Skin epidermis (tissue), 12 donors: ENCODE measurements around the gene TRIO.

ENCODE experiments used
- H3K27ac ChIP-seq, 21 experiments: fragments of 200-600 bp; sonication (generic) in 11 of 21; one replicate each; pipeline ENCODE4 v1.5.0; 2020; ENCODE audit warnings: mild to moderate bottlenecking in 3 of 21, inconsistent platforms in 2 of 21, moderate library complexity in 2 of 21
- H3K4me3 ChIP-seq, 7 experiments: fragments of 200-600 bp; sonication (generic) in 2 of 7; one replicate each; pipeline ENCODE4 v1.5.0; 2020; ENCODE audit warnings: inconsistent platforms in 2 of 7, mild to moderate bottlenecking in 2 of 7, moderate library complexity in 1 of 7

TRIO gene

DNA sequence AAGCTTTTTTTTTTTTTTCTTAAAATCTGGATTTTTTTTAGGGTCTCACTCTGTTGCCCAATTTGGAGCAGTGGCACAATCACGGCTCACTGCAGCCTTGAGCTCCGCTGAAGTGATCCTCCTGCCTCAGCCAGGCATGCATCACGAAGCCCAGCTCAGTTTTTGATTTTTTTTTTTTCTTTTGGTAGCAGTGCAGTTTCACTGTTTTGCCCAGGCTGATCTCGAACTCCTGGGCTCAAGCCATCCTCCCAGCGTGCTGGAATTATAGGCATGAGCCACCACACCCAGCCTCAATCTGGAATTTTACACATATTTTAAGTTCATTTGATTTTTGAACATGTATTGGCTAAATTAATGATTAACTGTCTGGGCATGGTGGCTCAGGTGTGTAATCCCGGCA is 36.3 kb downstream of the TRIO start:
- Histone ChIP-seq H3K27ac (peak overlapping the region in 1 of 21 experiments; percentile 10), H3K4me3 (no peak overlapping the region)

DNA sequence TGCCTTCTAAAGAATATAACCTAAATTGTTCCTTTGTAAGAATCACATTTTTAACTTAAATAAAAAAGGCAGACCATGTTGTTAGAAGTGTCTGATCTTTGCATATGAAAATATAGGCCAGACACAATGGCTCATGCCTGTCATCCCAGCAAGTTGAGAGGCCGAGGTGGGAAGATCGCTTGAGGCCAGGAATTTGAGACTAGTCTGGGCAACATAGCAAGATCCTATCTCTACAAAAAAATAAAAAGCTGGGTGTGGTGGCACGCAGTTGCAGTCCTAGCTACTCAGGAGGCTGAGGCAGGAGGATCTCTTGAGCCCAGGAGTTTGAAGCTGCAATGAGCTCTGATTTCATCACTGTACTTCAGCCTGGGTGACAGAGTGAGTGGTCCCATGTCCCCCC is 37.3 kb downstream of the TRIO start:
- no peak overlapping the region for H3K4me3 ChIP-seq
- no peak overlapping the region for H3K27ac ChIP-seq

DNA sequence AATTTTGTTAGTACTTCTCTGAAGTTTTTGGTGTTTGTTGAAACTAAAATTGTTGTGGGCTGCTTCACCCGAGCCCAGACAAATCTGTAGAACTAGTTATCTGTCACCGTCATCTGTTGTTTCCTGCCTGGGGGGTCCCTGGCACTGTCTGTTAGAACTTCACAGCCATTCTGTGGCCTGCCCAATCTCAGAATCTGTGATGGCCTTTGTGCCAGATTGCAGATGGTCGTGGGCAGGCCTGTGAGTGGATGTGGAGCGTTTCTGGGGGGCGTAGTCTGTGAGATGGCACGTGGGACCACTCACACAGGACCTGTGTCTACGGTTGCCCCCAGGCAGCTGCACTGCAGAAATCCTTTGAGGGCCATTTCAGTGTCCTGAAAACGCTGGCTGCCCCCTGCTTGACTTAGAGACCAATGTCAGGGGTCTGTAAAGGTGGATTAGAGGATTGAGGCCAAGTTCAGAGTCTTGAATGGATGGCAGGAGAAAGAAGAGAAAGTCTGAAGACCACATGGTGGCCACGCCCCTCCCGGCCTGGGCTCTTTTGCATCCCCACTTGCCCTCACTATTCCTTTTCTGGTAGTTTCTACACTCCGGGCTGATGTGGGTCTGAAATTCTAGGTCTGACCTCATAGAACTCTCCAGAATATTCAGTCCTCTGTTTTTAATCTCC is 38.3 kb downstream of the TRIO start:
- peak overlapping the region in 2 of 21 experiments; percentile 15 to 26 for H3K27ac ChIP-seq

DNA sequence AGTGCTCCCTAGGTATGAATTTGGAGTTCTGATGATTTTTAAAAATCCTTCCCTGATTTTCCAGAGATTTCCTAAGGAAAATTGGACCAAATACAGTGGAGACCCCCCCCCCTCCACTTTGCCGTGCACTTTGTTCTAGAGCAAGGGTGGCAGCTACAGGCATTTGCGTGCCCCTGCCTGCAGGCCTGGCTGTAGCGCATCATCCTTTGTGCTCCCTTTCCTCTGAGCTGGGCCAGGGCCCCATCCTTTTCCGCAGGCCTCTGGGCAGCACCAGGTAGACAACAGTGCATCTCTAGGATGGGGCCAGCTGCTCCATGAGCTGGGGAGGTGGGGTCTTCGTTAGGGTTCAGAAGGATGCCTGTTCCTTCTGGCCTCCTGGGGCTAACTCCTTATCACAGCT is 39.6 kb downstream of the TRIO start:
- H3K27ac ChIP-seq, result peak overlapping the region in 7 of 21 experiments; percentile 18 to 51 (median 34)
- no peak overlapping the region for H3K4me3 ChIP-seq

More for the DNA sequence above, 38.3 kb downstream of the TRIO start:
- H3K4me3 ChIP-seq, result no peak overlapping the region

DNA sequence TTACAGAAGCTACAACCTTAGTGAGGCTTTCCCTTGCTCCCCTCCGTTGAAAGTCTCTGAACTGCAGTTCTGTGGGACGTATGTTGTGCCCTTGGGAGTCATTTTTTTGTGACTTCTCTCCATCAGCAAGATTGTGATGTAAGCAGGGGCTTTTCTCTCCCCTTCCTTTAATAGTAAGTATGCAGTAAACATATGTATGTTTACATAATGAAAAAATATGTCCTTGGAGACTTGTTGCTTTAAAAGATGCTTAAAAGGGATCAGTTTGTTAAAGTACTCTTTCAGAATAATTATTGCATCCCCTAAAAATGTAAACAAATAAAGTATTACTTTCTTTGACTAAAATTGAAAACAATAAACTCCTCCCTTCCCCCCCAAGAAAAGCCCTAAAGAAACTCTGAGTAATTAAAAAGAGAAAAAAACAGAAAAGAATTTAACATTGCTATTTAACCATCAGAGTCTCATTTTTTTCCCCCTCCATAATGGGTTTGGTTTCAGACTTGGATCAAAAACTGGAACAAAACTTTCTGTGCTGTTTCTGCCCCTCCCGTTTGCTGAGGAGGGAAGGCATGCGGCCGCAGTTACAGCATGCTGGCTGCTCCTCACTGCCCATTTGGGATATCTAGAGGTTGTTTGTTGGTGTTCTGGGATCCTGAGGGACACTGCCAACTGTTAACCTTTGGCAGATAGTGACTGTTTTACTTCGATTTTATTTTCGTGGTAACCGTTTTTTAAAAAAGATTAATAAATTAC is 40.2 kb downstream of the TRIO start:
- H3K27ac ChIP-seq, result peak overlapping the region in 8 of 21 experiments; percentile 25 to 63 (median 36)
- H3K4me3 ChIP-seq, result no peak overlapping the region

DNA sequence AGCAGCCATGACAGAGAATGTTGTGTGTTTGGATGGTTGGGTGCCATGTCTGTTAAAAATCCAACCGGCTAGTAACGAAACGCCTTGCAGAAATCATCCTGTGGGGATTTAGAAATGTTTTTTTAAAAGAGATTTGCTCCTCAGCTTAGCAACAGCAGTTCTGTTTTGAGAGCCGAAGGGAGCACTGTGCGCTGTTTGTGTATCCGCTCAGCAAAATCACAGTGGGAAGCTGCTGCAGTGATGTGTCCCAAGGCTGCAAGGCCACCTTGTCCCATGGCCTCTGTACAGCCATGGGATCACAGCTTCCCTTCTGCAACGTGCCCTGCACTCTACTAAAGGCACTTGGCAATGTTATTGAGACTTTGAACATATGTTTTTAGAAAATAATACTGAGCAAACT is 40.9 kb downstream of the TRIO start:
- Histone ChIP-seq H3K4me3 (no peak overlapping the region), H3K27ac (peak overlapping the region in 8 of 21 experiments; percentile 5 to 66 (median 48))

DNA sequence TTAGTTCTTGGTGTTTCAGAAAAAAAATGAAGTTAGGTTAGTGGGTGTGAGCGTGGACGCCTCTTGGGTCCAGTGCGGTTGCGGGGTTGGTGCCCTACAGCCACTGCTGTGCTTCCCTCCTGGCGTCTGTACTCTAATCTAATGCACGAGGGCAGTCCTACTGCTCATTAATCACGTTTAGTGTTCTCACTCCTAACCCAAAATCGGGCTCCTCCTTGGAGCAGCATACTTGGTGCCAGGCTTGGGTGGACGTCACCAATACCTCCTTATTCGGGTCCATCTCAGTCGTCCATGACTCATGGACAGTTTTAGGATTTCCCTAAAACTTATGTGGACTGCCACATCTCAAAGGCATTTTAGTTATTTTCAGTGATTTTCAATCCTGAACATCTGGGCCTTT is 41.6 kb downstream of the TRIO start:
- H3K27ac ChIP-seq, result peak overlapping the region in 14 of 21 experiments; percentile 2 to 72 (median 64)
- H3K4me3 ChIP-seq, result no peak overlapping the region

DNA sequence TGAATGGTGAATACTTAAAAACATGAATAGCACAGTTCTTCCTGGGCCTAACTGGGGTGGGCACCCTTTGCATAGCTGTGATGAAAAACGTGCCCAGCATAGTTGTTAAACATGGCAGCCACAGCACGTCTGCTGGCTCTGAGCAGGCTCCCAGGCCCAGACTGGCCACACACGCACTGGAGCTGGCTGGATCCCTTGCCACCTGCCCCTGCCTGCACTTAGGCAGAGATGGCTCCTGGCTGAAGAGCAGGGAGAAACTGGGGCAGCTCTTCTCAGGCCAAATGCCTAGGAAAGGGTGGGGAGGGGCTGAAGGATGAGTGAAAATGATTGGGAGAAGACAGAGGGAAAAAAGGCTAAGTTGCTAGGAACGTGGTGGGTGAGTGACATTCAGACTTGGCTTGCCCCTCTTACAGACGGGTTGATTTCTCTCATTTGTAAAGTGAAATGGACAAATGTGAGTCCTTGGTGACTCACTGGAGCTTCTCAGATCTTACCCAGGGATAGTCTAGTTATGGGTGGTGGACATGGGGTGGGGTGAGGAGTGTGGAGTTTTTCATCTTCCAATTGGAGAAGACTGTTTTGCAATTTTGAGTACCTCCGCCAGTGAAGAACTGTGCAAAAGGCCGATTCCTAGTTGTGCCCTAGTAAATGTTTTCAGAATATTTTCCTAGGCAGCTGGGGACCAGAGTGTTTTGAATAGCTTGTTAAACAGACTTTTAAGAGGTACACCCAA is 42.4 kb downstream of the TRIO start:
- no peak overlapping the region for H3K4me3 ChIP-seq

DNA sequence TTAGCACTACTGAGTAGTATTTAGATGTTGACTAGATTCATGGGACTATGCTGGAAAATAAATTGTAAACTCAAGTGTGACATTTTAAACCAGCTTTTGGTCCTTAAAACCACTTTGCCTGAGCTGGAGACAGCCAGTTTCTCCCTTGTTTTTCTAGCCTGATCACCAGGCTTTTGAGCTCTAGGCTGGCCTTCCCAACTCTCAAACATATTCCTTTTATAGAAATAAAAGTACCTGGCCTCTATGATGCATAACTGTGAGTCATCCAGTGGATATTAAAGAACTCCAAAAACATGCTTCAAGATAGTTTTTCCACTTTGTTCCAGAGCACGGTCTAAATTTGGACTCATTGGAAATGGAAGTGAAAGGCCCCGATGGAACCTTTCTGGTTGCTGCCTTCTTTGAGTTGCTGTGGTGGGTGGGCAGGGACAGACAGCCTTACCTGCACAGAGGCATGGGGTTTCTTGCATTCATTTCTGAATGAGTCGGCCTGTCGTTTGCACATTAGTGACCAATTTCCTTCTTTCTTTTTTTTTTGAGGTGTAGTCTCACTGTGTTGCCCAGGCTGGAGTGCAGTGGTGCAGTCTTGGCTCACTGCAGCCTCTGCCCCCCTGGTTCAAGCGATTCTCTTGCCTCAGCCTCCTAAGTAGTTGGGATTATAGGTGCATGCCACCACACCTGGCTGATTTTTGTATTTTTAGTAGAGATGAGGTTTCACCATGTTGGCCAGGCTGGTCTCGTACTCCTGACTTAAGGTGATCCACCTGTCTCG is 43.1 kb downstream of the TRIO start:
- H3K4me3 ChIP-seq, result no peak overlapping the region
- H3K27ac ChIP-seq, result peak overlapping the region in 15 of 21 experiments; percentile 24 to 72 (median 63)

More for the DNA sequence above, 42.4 kb downstream of the TRIO start:
- H3K27ac ChIP-seq, result peak overlapping the region in 19 of 21 experiments; percentile 2 to 75 (median 61)

DNA sequence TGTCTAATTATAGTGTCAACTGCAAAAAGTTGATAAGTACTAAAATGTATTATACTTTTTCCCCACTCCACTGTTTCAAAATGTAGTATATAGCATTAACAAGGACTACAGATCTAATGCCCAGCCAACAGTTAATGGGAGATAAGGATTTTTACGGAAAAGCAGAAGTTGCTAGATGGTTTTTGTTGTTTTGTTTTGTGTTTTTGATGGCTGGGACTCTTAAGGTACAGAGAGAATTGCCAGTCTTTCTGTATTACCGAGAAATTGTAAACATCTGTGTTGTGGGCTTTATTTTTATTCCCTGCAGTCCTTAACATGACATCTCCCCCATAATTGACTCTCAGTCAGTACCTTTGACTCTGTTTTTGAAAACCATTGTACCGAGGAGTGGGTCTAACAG is 44.0 kb downstream of the TRIO start:
- H3K27ac ChIP-seq, result peak overlapping the region in 4 of 21 experiments; percentile 13 to 70 (median 52)
- H3K4me3 ChIP-seq, result no peak overlapping the region

DNA sequence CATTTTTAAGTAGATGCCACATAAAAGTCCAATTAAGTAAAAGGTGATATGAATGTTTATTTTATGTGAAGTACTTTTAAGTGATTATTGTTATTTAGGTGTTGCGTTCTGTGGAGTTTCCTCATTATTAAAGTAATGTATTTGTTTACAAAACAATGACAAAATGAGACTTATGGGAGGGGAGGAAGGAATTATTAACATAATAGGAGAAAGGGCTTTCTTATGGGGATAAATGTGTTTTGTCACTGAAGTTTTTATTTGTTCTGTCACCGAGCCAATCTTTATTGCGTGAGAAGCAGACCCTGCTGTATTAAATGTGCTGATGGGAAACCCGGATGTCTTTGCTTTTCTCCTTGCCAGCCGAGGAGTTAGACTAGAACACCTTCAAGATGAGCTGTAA is 44.5 kb downstream of the TRIO start:
- Histone ChIP-seq H3K27ac (peak overlapping the region in 3 of 21 experiments; percentile 0 to 68 (median 13)), H3K4me3 (no peak overlapping the region)

DNA sequence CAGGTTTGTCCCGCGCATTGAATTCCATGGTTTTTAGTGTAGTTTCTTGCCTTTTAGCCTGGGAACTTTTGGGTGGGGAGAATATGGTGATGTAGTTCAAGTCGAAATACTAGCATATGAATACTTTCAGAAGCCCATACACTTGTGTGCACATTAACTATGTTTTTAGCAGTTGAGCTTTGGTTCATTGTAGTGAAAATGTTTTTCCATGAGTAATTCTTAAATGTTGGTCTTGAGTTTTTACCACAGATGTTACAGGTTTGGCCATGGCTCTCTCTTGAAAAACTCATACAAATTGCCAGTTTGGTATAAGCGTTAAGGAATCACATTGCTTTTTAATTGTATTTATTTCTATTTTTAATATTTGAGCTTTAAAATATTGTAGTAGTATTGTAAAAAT is 45.6 kb downstream of the TRIO start:
- peak overlapping the region in 2 of 21 experiments; percentile 2 to 26 for H3K27ac ChIP-seq

DNA sequence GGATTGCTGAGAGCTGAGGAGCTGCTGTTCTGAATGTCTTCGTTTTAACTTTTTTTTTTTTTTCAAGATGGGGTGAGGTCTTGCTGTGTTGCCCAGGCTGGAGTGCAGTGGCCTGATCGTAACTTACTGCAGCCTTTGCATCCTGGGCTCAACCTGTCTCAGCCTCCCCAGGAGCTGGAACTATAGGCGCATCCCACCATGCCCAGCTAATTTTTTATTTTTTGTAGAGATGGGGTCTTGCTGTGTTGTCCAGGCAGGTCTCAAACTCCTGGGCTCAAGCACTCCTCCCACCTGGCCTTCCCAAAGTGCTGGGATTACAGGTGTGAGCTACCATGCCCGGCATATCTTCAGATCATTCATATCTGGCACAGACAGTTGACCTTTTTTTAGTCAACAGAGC is 46.5 kb downstream of the TRIO start:
- Histone ChIP-seq H3K4me3 (no peak overlapping the region), H3K27ac (peak overlapping the region in 11 of 21 experiments; percentile 28 to 77 (median 59))

More for the DNA sequence above, 45.6 kb downstream of the TRIO start:
- no peak overlapping the region for H3K4me3 ChIP-seq

DNA sequence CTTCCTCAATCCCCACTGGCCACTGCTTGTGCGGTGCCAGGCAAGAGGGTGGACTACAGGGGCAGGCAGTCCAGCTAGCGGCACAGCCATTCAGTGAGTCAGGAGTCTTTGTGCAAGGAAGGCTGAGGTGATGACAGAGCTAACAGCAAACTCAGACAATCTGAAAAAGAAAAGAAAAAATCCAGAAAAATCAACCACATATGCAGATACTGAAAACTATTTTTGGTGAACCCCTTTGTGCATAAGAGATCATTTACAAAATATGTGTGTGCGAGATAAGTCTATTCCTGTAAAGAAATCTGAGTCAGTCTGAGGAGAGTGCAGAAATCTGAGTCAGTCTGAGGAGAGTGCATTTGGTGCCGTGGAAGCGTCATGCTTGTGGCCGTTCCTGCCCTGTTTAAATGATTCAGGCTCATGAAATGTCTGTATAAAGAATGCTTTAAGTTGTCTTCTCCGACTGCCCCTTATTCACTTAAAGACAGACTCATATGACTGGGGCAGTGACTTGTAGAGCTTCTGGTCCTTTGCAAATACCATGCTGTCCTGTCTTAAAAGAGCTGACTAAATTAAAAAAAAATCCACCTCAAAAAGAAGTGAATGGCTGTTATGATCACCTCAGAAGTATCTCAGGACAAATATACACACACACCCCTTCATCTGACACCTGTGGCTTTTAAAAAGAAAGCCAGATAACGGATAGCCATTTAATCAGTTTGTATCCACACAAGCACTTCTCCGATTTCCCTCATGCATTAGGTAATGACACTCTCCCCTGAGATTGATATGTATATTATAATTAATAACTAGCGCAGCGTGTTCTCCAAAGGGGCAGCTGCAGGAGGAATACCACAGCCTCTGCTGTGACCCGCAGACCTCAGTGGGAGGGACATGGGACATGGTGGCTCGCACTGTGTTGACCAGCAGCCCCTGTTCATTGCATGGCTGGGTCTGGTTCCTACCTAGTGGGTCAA is 47.3 kb downstream of the TRIO start:
- Histone ChIP-seq H3K27ac (peak overlapping the region in 12 of 21 experiments; percentile 28 to 77 (median 59)), H3K4me3 (no peak overlapping the region)

DNA sequence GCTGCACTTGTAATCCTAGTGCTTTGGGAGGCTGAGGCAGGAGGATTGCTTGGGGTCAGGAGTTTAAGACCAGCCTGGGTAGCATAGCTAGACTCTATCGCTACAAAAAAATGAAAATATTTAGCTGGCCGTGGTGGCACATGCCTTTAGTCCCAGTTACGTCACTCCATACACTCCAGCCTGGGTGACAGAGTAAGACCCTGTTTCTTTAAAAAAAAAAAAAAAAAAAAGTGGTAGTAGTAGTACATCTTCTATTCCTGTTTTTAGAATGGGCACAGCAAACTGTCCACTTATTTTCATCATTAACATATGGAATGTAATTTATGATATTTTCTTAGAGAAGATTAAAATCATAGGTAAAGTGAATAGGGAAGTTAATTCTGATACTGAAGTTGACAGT is 48.2 kb downstream of the TRIO start:
- no peak overlapping the region for H3K4me3 ChIP-seq
- peak overlapping the region in 4 of 21 experiments; percentile 59 to 77 (median 72) for H3K27ac ChIP-seq

DNA sequence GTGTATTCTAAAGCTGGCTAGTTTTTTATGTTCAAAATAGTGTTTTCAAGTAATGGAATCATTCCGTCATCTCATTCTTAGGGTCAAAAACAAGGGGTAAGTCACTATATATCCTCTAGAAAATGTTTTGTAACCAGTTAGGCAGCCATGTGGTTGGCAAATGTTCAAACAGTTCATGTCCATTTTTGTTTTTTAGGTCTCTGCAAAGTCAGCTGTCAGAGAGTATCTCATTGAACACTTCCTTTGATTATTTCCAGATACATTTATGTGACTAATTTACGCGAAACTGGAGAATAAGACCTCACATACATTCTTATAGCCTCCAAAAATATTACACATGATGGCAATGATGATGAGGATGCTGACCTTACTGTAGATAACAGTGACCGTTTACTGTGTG is 50.4 kb downstream of the TRIO start:
- no peak overlapping the region for H3K27ac ChIP-seq
- no peak overlapping the region for H3K4me3 ChIP-seq

DNA sequence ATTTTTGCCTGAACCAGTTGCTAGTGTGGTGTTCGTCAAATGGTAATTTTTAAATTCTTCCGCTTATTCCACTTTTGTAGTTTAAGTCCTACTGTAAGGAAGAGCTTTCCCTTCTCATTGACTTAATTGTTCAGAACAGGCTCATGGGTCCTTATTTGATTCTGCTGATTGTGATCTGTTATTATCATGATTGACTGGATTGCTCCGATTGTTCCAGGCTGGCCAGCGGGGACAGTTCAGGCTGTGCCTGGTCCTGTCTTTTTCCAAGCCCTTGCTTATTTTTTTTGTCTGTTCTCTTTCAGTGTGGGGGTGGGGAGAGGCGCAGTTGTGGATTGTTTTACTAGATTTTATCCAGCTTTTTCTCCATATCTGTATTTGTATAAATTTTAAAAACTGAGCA is 52.4 kb downstream of the TRIO start:
- H3K27ac ChIP-seq, result no peak overlapping the region
- H3K4me3 ChIP-seq, result no peak overlapping the region

DNA sequence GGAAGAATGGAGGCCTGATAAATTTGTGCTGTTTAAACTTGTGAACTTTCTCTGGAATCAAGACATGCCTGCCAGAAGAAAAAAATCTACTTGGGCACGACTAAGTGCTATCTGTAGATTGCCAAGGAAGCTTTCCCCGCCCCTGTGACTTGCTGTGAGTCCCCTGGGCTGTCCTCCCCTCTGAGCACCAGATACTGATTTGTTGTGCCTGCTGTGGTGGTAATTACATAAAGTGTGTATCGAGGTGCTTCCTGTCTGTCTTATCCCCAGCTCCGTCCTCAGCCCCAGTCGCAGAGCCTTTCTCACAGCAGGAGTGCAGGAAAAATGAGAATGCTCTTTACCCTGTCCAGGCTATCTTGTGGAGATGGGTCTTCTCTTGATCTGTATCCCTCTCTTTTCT is 53.9 kb downstream of the TRIO start:
- Histone ChIP-seq H3K27ac (no peak overlapping the region), H3K4me3 (no peak overlapping the region)
